Natural killer cell (primary cell): ENCODE measurements around the gene MGAT5B. TPM values are rescaled to one million over a fixed set of nuclear protein-coding genes. Genes with fewer than 3 reads are reported as not detected.

Source experiments
- ATAC-seq, 3 donors: fragments of 150-1000 bp in 2 of 3; fragments of 200-7000 bp in 1 of 3; cut with Tn5 transposase; 1 replicate in 1 of 3; 2 replicates in 2 of 3; pipeline ENCODE4 v1.10.0; 2021; ENCODE audit warnings: mild to moderate bottlenecking in 2 of 3, moderate library complexity in 2 of 3
- DNase-seq, 2 donors: peaks; one replicate each; pipeline versions ENCODE4 v3.0.0 to v3.0.0-alpha.2; 2013 to 2021; ENCODE audit warnings: mixed read lengths in 1 of 2
- H3K27ac ChIP-seq: one replicate; pipeline ENCODE4 v1.5.1; 2013; ENCODE audit warnings: mild to moderate bottlenecking, low read length
- H3K27me3 ChIP-seq: one replicate; pipeline ENCODE4 v1.6.1; 2013; ENCODE audit warnings: low read length; ENCODE audit not compliant: control insufficient read depth, insufficient read depth
- H3K36me3 ChIP-seq: one replicate; pipeline ENCODE4 v1.6.1; 2013; ENCODE audit warnings: low read length; ENCODE audit not compliant: control insufficient read depth, insufficient read depth
- H3K4me1 ChIP-seq: one replicate; pipeline ENCODE4 v1.6.1; 2013; ENCODE audit warnings: low read length; ENCODE audit not compliant: control insufficient read depth, insufficient read depth
- H3K4me3 ChIP-seq: one replicate; pipeline ENCODE4 v1.5.1; 2013; ENCODE audit warnings: low read length
- H3K9me3 ChIP-seq: one replicate; pipeline ENCODE4 v1.6.1; 2013; ENCODE audit warnings: low read length; ENCODE audit not compliant: control insufficient read depth, insufficient read depth
- H3K27ac Mint-ChIP-seq, 2 donors: one replicate each; pipeline ENCODE4 v1.8.0; 2022; ENCODE audit warnings: mild to moderate bottlenecking in 2 of 2, mixed read lengths in 2 of 2, moderate library complexity in 1 of 2
- H3K27me3 Mint-ChIP-seq, 2 donors: one replicate each; pipeline ENCODE4 v1.8.0; 2022; ENCODE audit warnings: low read depth in 2 of 2, mixed read lengths in 2 of 2
- H3K36me3 Mint-ChIP-seq: one replicate; pipeline ENCODE4 v1.8.0; 2022; ENCODE audit warnings: mixed read lengths
- H3K4me1 Mint-ChIP-seq, 2 donors: one replicate each; pipeline ENCODE4 v1.8.0; 2022; ENCODE audit warnings: mixed read lengths in 2 of 2
- H3K4me3 Mint-ChIP-seq: one replicate; pipeline ENCODE4 v1.8.0; 2022; ENCODE audit warnings: mild to moderate bottlenecking, moderate library complexity, mixed read lengths
- H3K9me3 Mint-ChIP-seq, 2 donors: one replicate each; pipeline ENCODE4 v1.8.0; 2022; ENCODE audit warnings: mixed read lengths in 2 of 2
- CTCF ChIP-seq: fragments of 200-600 bp; IDR thresholded peaks from one replicate; pipeline ENCODE4 v1.8.0; 2022; ENCODE audit warnings: antibody characterized with exemption
- WGBS: methylation state at CpG from one replicate; pipeline ENCODE4 v1.1.7; 2013; ENCODE audit warnings: missing lambda C conversion rate; ENCODE audit not compliant: insufficient coverage; 5-methylcytosine and 5-hydroxymethylcytosine counted together
- intact Hi-C: fragments of 100-400 bp; cut with micrococcal nuclease; formaldehyde crosslinking; loops from one replicate; pipeline ENCODE4 v1.14.2; 2022
- total RNA-seq, 4 donors: library from RNA; stranded (reverse); fragments of 120-200 nt in 1 of 4; gene quantifications; one replicate each; pipeline versions ENCODE4 v1.2.3 to v1.2.4, GENCODE V29; 2013 to 2022

Gene MGAT5B
- total RNA-seq, 3 donors from 2014 or later (not counting 1 experiment from before 2014, with no cell fraction given) = not detected

- Mint-ChIP-seq H3K9me3 (no peaks in the 10 kb centered on the region), H3K4me3 (no peak overlapping the region), H3K4me1 (no peaks in the 10 kb centered on the region), H3K27ac (no peak overlapping the region), H3K27me3 (peaks cover 0 to 1% of the 10 kb centered on the region in 2 donors), H3K36me3 (no peaks in the 10 kb centered on the region)
- Histone ChIP-seq H3K9me3 (no peaks in the 10 kb centered on the region), H3K27ac (no peak overlapping the region), H3K4me3 (no peak overlapping the region), H3K4me1 (no peaks in the 10 kb centered on the region), H3K27me3 (no peaks in the 10 kb centered on the region), H3K36me3 (no peaks in the 10 kb centered on the region)
- intact Hi-C loops = no loop called here
- ATAC-seq (no peak), DNase-seq (no peak)
- TF ChIP-seq CTCF = no peak
- 92% methylated on average over 8 of the region's 8 CpGs for WGBS
Observed at GRCh38 chr17:76900723-76901122, 32.5 kb downstream of the MGAT5B start.

- H3K4me3 Mint-ChIP-seq = no peak overlapping the region
- Histone ChIP-seq H3K36me3 (no peaks in the 10 kb centered on the region), H3K4me1 (no peaks in the 10 kb centered on the region), H3K9me3 (no peaks in the 10 kb centered on the region), H3K4me3 (no peak overlapping the region), H3K27ac (no peak overlapping the region), H3K27me3 (no peaks in the 10 kb centered on the region)
- H3K9me3 Mint-ChIP-seq = no peaks in the 10 kb centered on the region
- 89% methylated on average over 11 of the region's 11 CpGs for WGBS
- H3K27ac Mint-ChIP-seq = no peak overlapping the region
- DNase-seq (no peak), ATAC-seq (no peak)
- intact Hi-C loops = no loop called here
- peaks cover 0 to 4% of the 10 kb centered on the region in 2 donors for H3K27me3 Mint-ChIP-seq
- TF ChIP-seq CTCF = no peak
- H3K4me1 Mint-ChIP-seq = no peaks in the 10 kb centered on the region
- no peaks in the 10 kb centered on the region for H3K36me3 Mint-ChIP-seq
Observed at GRCh38 chr17:76901542-76902197, 33.5 kb downstream of the MGAT5B start.

GRCh38 chr17:76902476-76902875 lies 34.3 kb downstream of the MGAT5B start:
- DNase-seq (no peak), ATAC-seq (peak in 1 of 3 donors; percentile 22)
- H3K4me1 Mint-ChIP-seq = no peaks in the 10 kb centered on the region
- WGBS = 90% methylated on average over 14 of the region's 14 CpGs
- Histone ChIP-seq H3K9me3 (no peaks in the 10 kb centered on the region), H3K4me3 (no peak overlapping the region), H3K27me3 (no peaks in the 10 kb centered on the region), H3K4me1 (no peaks in the 10 kb centered on the region), H3K36me3 (no peaks in the 10 kb centered on the region), H3K27ac (no peak overlapping the region)
- intact Hi-C loops = no loop called here
- no peak overlapping the region for H3K4me3 Mint-ChIP-seq
- TF ChIP-seq CTCF = no peak
- no peak overlapping the region for H3K27ac Mint-ChIP-seq
- H3K9me3 Mint-ChIP-seq = no peaks in the 10 kb centered on the region
- H3K27me3 Mint-ChIP-seq = peaks cover 0 to 4% of the 10 kb centered on the region in 2 donors
- H3K36me3 Mint-ChIP-seq = no peaks in the 10 kb centered on the region

GRCh38 chr17:76903631-76904030 lies 35.4 kb downstream of the MGAT5B start:
- WGBS = 89% methylated on average over 9 of the region's 9 CpGs
- Mint-ChIP-seq H3K9me3 (no peaks in the 10 kb centered on the region), H3K27me3 (peaks cover 0 to 6% of the 10 kb centered on the region in 2 donors)

More at GRCh38 chr17:76903631-76904030, 35.4 kb downstream of the MGAT5B start:
- Histone ChIP-seq H3K9me3 (no peaks in the 10 kb centered on the region), H3K4me3 (no peak overlapping the region), H3K36me3 (no peaks in the 10 kb centered on the region), H3K4me1 (no peaks in the 10 kb centered on the region), H3K27ac (no peak overlapping the region), H3K27me3 (no peaks in the 10 kb centered on the region)
- no peak overlapping the region for H3K27ac Mint-ChIP-seq
- intact Hi-C loops = no loop called here
- H3K4me1 Mint-ChIP-seq = no peaks in the 10 kb centered on the region
- ATAC-seq (no peak), DNase-seq (no peak)
- TF ChIP-seq CTCF = no peak
- H3K36me3 Mint-ChIP-seq = no peaks in the 10 kb centered on the region
- no peak overlapping the region for H3K4me3 Mint-ChIP-seq
